Measurements from ENCODE around the gene C6orf120. TPM values are rescaled to one million over a fixed set of nuclear protein-coding genes. Genes with fewer than 3 reads are reported as not detected.

C6orf120 gene
- total RNA-seq, 1 experiment from 2014 or later, result 23.2 TPM

GRCh38 chr6:169729961-169730360, 28.0 kb downstream of the C6orf120 start:
- no TSS peak for BruUV-seq (replicated peaks)
- DNase-seq (ENCODE audit: low spot score), result no peak
- peaks cover 18% of the 10 kb centered on the region for H3K4me1 ChIP-seq (ENCODE audit: insufficient read depth, low read length, poor library complexity, severe bottlenecking)
- TF ChIP-seq EZH2 (IDR thresholded peaks at IDR 0.05; ENCODE audit: borderline replicate concordance, low read depth, low read length, poor library complexity, severe bottlenecking) (no peak), CTCF (conservative IDR thresholded peaks at IDR 0.05; ENCODE audit: low read depth, low read length) (no peak)
- no peak overlapping the region for H3K27ac ChIP-seq (ENCODE audit: low read depth, low read length, poor library complexity, severe bottlenecking)
- CTCF ChIA-PET, result no interaction called here
- H3K36me3 ChIP-seq (ENCODE audit: insufficient read depth, low read length, poor library complexity, severe bottlenecking), result no peaks in the 10 kb centered on the region
- H3K9me3 ChIP-seq (ENCODE audit: low read depth, low read length, poor library complexity, severe bottlenecking), result no peaks in the 10 kb centered on the region
- POLR2A ChIA-PET (ENCODE audit: low non-redundant PET), result no interaction called here
- no peaks in the 10 kb centered on the region for H3K27me3 ChIP-seq (replicated peaks; ENCODE audit: insufficient read depth, low read depth, low read length, poor library complexity)
- intact Hi-C loops (cut with micrococcal nuclease; ENCODE audit: unreplicated experiment), result no loop called here
- no peak overlapping the region for H3K4me3 ChIP-seq (ENCODE audit: low read depth, low read length, poor library complexity, severe bottlenecking)

- BruUV-seq (replicated peaks), result no TSS peak
- Histone ChIP-seq H3K27me3 (replicated peaks; ENCODE audit: insufficient read depth, low read depth, low read length, poor library complexity) (no peaks in the 10 kb centered on the region), H3K36me3 (ENCODE audit: insufficient read depth, low read length, poor library complexity, severe bottlenecking) (no peaks in the 10 kb centered on the region), H3K4me3 (ENCODE audit: low read depth, low read length, poor library complexity, severe bottlenecking) (no peak overlapping the region), H3K4me1 (ENCODE audit: insufficient read depth, low read length, poor library complexity, severe bottlenecking) (peaks cover 8% of the 10 kb centered on the region), H3K27ac (ENCODE audit: low read depth, low read length, poor library complexity, severe bottlenecking) (no peak overlapping the region), H3K9me3 (ENCODE audit: low read depth, low read length, poor library complexity, severe bottlenecking) (no peaks in the 10 kb centered on the region)
- intact Hi-C loops (cut with micrococcal nuclease; ENCODE audit: unreplicated experiment), result no loop called here
- no peak for DNase-seq (ENCODE audit: low spot score)
- ChIA-PET POLR2A (ENCODE audit: low non-redundant PET) (no interaction called here), CTCF (no interaction called here)
- no peak for TF ChIP-seq CTCF (conservative IDR thresholded peaks at IDR 0.05; ENCODE audit: low read depth, low read length)
- no peak for TF ChIP-seq EZH2 (IDR thresholded peaks at IDR 0.05; ENCODE audit: borderline replicate concordance, low read depth, low read length, poor library complexity, severe bottlenecking)
These were observed 36.5 kb downstream of the C6orf120 start for GRCh38 chr6:169738204-169738975.

- Histone ChIP-seq H3K27ac (ENCODE audit: low read depth, low read length, poor library complexity, severe bottlenecking) (no peak overlapping the region), H3K4me3 (ENCODE audit: low read depth, low read length, poor library complexity, severe bottlenecking) (no peak overlapping the region), H3K4me1 (ENCODE audit: insufficient read depth, low read length, poor library complexity, severe bottlenecking) (peaks cover 8% of the 10 kb centered on the region), H3K9me3 (ENCODE audit: low read depth, low read length, poor library complexity, severe bottlenecking) (no peaks in the 10 kb centered on the region), H3K36me3 (ENCODE audit: insufficient read depth, low read length, poor library complexity, severe bottlenecking) (no peaks in the 10 kb centered on the region), H3K27me3 (replicated peaks; ENCODE audit: insufficient read depth, low read depth, low read length, poor library complexity) (no peaks in the 10 kb centered on the region)
- no peak for TF ChIP-seq EZH2 (IDR thresholded peaks at IDR 0.05; ENCODE audit: borderline replicate concordance, low read depth, low read length, poor library complexity, severe bottlenecking)
- TF ChIP-seq CTCF (conservative IDR thresholded peaks at IDR 0.05; ENCODE audit: low read depth, low read length), result no peak
- ChIA-PET CTCF (no interaction called here), POLR2A (ENCODE audit: low non-redundant PET) (no interaction called here)
- no TSS peak for BruUV-seq (replicated peaks)
- no peak for DNase-seq (ENCODE audit: low spot score)
- intact Hi-C loops (cut with micrococcal nuclease; ENCODE audit: unreplicated experiment), result no loop called here
These were observed 37.1 kb downstream of the C6orf120 start for GRCh38 chr6:169738976-169739529.
